NCI-H748 treated with DMSO at 0.1 percent for 48 hours (cell line): ENCODE results near the gene LGI4.

Source experiments
- DNase-seq: peaks from one replicate; lab custom pipeline; 2025; lab: John Stamatoyannopoulos, UW

Gene LGI4

GRCh38 chr19:35134601-35135242 lies at the start of gene LGI4:
Gene LGI4 (minus strand): TSS chr19:35135059. CDS start chr19:35134680, 379 bp downstream.
- no peak for DNase-seq

- no peak for DNase-seq
Measured at GRCh38 chr19:35184267-35184666, 49.4 kb upstream of the LGI4 start.

GRCh38 chr19:35181387-35181786 lies 46.5 kb upstream of the LGI4 start:
- DNase-seq: no peak

- DNase-seq: no peak
Measured at GRCh38 chr19:35179830-35180229, 45.0 kb upstream of the LGI4 start.

GRCh38 chr19:35178701-35179100 lies 43.8 kb upstream of the LGI4 start:
- DNase-seq: no peak

- DNase-seq: no peak
Measured at GRCh38 chr19:35177377-35178274, 42.8 kb upstream of the LGI4 start.

GRCh38 chr19:35176181-35176570 lies 41.3 kb upstream of the LGI4 start:
- no peak for DNase-seq

- no peak for DNase-seq
Measured at GRCh38 chr19:35174226-35174625, 39.4 kb upstream of the LGI4 start.

- DNase-seq: no peak
Measured at GRCh38 chr19:35171730-35172129, 36.9 kb upstream of the LGI4 start.

GRCh38 chr19:35170359-35171061 lies 35.7 kb upstream of the LGI4 start:
- DNase-seq: no peak

GRCh38 chr19:35169221-35169995 lies 34.5 kb upstream of the LGI4 start:
- no peak for DNase-seq

- no peak for DNase-seq
Measured at GRCh38 chr19:35168196-35168595, 33.3 kb upstream of the LGI4 start.

- DNase-seq: no peak
Measured at GRCh38 chr19:35167251-35168119, 32.6 kb upstream of the LGI4 start.

GRCh38 chr19:35166100-35167063 lies 31.5 kb upstream of the LGI4 start:
- no peak for DNase-seq

- DNase-seq: no peak
Measured at GRCh38 chr19:35165200-35166058, 30.6 kb upstream of the LGI4 start.

- DNase-seq: no peak
Measured at GRCh38 chr19:35164418-35164817, 29.6 kb upstream of the LGI4 start.

GRCh38 chr19:35162471-35163326 lies 27.8 kb upstream of the LGI4 start:
- DNase-seq: no peak

- no peak for DNase-seq
Measured at GRCh38 chr19:35161434-35161743, 26.5 kb upstream of the LGI4 start.
